ENCODE data around the gene DNAJB6. TPM values are rescaled to one million over a fixed set of nuclear protein-coding genes. Genes with fewer than 3 reads are reported as not detected.

DNAJB6 gene
- total RNA-seq, 3 donors from 2014 or later, result 73.8 to 136 (median 101) TPM

DNA sequence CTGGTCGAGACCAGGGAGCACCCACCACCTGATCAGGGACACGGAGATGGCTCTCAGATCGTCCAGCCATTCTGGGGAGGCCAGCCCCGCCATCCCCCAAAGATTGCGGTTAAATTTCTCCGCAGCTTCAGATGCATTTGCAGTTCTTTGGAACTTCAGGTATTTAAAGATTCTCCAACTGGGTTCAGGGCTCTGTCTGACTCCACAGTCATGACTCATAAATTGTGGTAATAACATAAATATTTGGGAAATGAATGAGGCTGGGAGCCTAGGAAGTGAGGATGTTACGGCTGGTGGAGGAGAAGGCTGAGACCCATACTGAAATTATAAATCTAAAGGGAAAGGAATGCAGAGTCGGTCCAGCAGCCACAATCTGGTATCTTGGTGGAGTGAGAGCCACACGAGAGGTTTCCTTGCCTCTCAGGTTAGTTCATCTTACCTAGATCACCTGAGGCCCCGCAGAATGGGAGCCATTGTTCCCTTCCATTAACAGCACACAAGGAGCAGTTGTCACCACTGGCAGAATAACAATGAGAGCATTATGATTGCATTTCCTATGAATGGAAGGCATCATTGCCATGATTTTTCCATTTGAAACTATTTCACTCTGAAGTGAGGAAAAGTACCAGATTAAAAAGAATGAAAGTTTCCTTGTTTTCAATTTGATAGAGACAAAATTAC, 26.7 kb upstream of the DNAJB6 start:
- no peak for TF ChIP-seq POLR2A (IDR thresholded peaks at IDR 0.05)
- TF ChIP-seq, protein P1, sequence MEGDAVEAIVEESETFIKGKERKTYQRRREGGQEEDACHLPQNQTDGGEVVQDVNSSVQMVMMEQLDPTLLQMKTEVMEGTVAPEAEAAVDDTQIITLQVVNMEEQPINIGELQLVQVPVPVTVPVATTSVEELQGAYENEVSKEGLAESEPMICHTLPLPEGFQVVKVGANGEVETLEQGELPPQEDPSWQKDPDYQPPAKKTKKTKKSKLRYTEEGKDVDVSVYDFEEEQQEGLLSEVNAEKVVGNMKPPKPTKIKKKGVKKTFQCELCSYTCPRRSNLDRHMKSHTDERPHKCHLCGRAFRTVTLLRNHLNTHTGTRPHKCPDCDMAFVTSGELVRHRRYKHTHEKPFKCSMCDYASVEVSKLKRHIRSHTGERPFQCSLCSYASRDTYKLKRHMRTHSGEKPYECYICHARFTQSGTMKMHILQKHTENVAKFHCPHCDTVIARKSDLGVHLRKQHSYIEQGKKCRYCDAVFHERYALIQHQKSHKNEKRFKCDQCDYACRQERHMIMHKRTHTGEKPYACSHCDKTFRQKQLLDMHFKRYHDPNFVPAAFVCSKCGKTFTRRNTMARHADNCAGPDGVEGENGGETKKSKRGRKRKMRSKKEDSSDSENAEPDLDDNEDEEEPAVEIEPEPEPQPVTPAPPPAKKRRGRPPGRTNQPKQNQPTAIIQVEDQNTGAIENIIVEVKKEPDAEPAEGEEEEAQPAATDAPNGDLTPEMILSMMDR (IDR thresholded peaks at IDR 0.05), result no peak
- TF ChIP-seq POLR2AphosphoS5 (IDR thresholded peaks at IDR 0.05), result peak in 1 of 3 donors; percentile 30
- no peaks in the 10 kb centered on the region for H3K36me3 ChIP-seq
- no peaks in the 10 kb centered on the region for H3K4me1 ChIP-seq
- intact Hi-C loops (cut with DNase I; ENCODE audit: low total_unique reads), result loop anchor here (2.0 kb wide), 1 partner anchor 79 kb away; no protein-coding TSS in a partner anchor
- no peaks in the 10 kb centered on the region for H3K9me3 ChIP-seq
- H3K27me3 ChIP-seq, result no peaks in the 10 kb centered on the region
- no peak overlapping the region for H3K4me3 ChIP-seq
- peak overlapping the region; percentile 90 to 93 for H3K27ac ChIP-seq
- peak in 1 of 2 donors; percentile 80 for DNase-seq (ENCODE audit: low spot score in 2 of 2)

DNA sequence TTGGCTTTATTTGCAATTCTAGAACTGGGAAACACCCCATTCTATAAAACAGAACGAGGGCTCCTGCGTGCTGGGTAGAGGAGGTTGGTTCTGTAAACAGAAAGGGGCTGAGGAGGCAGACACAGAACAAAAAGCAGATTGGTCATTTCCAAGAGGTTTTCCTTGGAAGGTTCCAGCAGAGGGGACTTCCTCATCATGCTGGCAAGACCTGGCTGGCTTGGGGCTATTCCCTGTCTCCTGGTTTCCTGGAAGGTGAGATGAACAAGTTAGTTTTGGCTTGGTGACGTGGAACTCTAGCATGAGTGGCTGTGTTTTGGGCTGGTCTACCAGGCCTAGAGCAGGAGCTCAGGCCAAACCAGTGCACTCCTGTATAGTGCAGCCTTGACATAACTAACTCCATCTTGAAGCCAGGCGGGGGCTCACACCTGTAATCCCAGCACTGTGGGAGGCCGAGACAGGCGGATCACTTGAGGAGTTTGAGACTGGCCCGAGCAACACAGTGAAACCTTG, 26.1 kb upstream of the DNAJB6 start:
- H3K27ac ChIP-seq, result peak overlapping the region; percentile 90 to 93
- H3K27me3 ChIP-seq, result no peaks in the 10 kb centered on the region
- H3K36me3 ChIP-seq, result no peaks in the 10 kb centered on the region
- no peaks in the 10 kb centered on the region for H3K9me3 ChIP-seq
- TF ChIP-seq POLR2AphosphoS5 (IDR thresholded peaks at IDR 0.05) (no peak), POLR2A (IDR thresholded peaks at IDR 0.05) (no peak)
- TF ChIP-seq, protein P1 (IDR thresholded peaks at IDR 0.05), result no peak
- H3K4me1 ChIP-seq, result no peaks in the 10 kb centered on the region
- intact Hi-C loops (cut with DNase I; ENCODE audit: low total_unique reads), result no loop called here
- peak in 1 of 2 donors; percentile 83 for DNase-seq (ENCODE audit: low spot score in 2 of 2)
- H3K4me3 ChIP-seq, result no peak overlapping the region

DNA sequence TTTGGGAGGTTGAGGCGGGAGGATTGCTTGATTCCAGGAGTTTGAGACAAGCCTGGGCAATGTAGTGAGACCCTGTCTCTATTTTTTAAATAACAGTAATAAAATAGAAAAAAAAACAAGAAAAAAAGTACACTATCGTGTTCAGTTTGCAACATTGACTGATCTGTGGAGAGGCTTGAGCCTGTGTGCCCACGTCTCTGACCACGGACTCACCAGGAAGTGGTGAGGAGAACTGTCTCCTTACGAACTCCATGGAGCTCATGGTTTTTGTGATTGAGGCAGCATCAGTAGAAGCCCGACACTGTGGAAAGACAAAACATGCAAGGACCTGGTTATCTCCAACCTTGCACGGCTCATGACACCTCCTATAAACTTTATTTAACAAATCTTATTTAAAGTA, 23.9 kb upstream of the DNAJB6 start:
- TF ChIP-seq, protein P1 (IDR thresholded peaks at IDR 0.05), result no peak
- TF ChIP-seq POLR2A (IDR thresholded peaks at IDR 0.05) (no peak), POLR2AphosphoS5 (IDR thresholded peaks at IDR 0.05) (no peak)
- DNase-seq (ENCODE audit: low spot score in 2 of 2), result no peak
- Histone ChIP-seq H3K4me3 (no peak overlapping the region), H3K9me3 (no peaks in the 10 kb centered on the region), H3K36me3 (no peaks in the 10 kb centered on the region), H3K4me1 (no peaks in the 10 kb centered on the region), H3K27me3 (no peaks in the 10 kb centered on the region), H3K27ac (no peak overlapping the region)
- intact Hi-C loops (cut with DNase I; ENCODE audit: low total_unique reads), result no loop called here

DNA sequence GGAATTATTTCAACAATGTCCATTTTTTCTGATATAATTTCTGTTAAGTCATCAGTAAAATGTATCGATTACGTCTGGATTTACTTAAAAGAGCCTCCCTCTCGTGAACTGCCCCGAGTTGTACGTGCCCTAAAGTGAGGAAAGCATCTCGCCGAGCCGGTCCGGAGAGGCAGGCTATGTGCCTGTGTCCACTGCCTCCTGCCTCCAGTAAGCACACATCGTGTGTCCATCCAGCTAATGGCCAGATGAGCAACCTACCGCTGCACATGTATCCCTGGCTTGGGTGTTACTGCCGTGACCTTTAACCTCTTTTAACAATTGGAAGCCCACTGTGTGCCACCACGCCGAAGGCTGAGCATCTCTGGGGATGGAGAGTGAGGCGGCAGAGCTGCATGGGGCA, 23.2 kb upstream of the DNAJB6 start:
- no peaks in the 10 kb centered on the region for H3K9me3 ChIP-seq
- DNase-seq (ENCODE audit: low spot score in 2 of 2), result no peak
- no peak overlapping the region for H3K4me3 ChIP-seq
- TF ChIP-seq, protein P1 (IDR thresholded peaks at IDR 0.05), result no peak
- TF ChIP-seq POLR2A (IDR thresholded peaks at IDR 0.05) (no peak), POLR2AphosphoS5 (IDR thresholded peaks at IDR 0.05) (no peak)
- no peaks in the 10 kb centered on the region for H3K36me3 ChIP-seq
- no peak overlapping the region for H3K27ac ChIP-seq
- no peaks in the 10 kb centered on the region for H3K27me3 ChIP-seq
- intact Hi-C loops (cut with DNase I; ENCODE audit: low total_unique reads), result no loop called here
- H3K4me1 ChIP-seq, result peaks cover 0 to 3% of the 10 kb centered on the region in 2 donors

DNA sequence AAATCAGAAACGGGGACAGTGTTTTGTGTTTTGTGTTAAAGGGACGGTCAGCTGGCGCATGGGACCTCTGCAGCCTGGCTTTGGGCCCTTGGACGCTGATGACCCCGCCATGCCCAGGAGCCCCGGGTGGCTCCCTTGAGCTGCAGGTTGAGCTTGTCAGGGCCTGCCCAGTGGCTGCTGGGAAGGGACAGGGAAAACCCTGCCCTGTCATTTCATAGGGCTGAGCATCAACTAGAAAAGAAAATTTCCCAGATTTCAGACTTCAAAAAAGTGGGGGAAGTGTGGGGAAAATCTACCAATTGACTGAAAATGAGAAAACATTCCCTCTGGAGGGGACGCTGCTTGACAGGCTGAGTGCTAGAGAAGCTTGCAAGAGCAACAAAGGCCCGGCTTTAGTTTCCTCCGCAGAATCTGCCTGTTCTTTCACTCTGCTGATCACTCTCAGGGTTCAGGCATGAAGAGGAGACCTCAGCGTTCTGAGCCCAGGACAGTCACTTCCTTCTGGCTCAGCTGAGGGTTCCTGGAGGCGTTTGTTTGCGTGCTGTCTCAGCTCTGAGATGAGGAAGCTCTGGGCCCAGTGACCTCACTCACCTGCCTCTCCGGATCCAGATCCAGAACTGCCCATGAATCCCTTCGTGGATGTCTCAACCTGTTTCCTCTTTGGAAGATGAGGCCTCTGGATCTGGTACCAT, 18.6 kb upstream of the DNAJB6 start:
- intact Hi-C loops (cut with DNase I; ENCODE audit: low total_unique reads), result no loop called here
- DNase-seq (ENCODE audit: low spot score in 2 of 2), result peak; percentile 68 to 70
- TF ChIP-seq POLR2AphosphoS5 (IDR thresholded peaks at IDR 0.05), result no peak
- no peak for TF ChIP-seq POLR2A (IDR thresholded peaks at IDR 0.05)

More for the DNA sequence above, 18.6 kb upstream of the DNAJB6 start:
- Histone ChIP-seq H3K9me3 (no peaks in the 10 kb centered on the region), H3K36me3 (no peaks in the 10 kb centered on the region), H3K4me1 (peaks cover 0 to 3% of the 10 kb centered on the region in 2 donors), H3K27ac (peak overlapping the region; percentile 85 to 87), H3K27me3 (no peaks in the 10 kb centered on the region), H3K4me3 (no peak overlapping the region)
